ENCODE measurements around the gene BTBD9.

The BTBD9 gene

DNA sequence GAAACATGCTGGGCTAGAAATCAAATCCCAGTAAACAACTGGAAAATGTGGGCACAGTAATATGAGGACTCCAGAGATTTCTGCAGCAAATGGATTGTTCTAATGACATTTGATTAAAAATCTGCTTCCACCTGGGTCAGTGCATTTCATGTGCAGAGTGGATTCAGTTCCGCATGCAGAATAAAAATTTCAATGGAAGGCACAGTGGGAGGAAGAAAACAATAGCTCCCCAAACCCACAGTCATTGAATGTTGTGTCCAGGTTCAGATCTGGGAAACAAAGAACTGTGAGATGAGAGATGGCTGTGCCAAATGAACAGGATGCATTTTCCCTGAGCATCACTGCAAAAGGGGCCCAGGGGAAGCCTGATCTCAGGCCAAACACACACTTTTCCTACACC is 403.1 kb downstream of the BTBD9 start:
- no peak for DNase-seq (ENCODE audit: low read depth)

- DNase-seq (ENCODE audit: low read depth), result no peak
Measured at GRCh38 chr6:38234934-38235682, 404.6 kb downstream of the BTBD9 start.

- no peak for DNase-seq (ENCODE audit: low read depth)
Measured at GRCh38 chr6:38234141-38234540, 405.6 kb downstream of the BTBD9 start.

DNA sequence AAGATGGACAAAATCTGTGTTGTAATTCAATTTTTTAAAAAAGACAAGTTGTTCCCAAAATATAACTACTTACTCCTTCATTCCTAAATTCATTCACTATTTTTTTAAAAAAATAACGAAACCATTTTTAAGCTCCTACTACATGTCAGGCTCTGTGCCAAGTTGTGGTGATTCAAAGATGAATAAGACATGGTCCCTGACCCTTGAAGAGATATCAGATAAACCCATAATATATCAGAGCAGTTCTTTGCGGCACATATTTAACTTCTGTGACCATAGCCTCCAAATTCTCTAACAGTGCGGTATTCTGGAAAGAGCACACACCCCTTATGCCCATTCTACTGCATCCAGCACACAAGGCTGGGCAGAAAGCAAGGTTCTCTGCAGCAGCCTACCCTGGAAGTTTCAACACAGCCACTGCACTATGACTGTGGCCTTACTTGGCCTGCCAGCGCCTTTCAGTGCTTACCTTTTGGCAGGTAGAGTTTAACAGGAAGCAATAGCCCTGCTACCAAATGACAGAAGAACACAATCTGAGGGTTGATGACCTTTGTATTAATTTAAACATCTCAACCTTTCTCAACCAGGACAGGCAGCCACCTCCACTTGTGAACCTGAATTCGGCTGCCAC is 406.5 kb downstream of the BTBD9 start:
- no peak for DNase-seq (ENCODE audit: low read depth)

GRCh38 chr6:38225766-38226165 is 414.0 kb downstream of the BTBD9 start:
- no peak for DNase-seq (ENCODE audit: low read depth)

GRCh38 chr6:38221251-38221650 is 418.5 kb downstream of the BTBD9 start:
- no peak for DNase-seq (ENCODE audit: low read depth)

DNA sequence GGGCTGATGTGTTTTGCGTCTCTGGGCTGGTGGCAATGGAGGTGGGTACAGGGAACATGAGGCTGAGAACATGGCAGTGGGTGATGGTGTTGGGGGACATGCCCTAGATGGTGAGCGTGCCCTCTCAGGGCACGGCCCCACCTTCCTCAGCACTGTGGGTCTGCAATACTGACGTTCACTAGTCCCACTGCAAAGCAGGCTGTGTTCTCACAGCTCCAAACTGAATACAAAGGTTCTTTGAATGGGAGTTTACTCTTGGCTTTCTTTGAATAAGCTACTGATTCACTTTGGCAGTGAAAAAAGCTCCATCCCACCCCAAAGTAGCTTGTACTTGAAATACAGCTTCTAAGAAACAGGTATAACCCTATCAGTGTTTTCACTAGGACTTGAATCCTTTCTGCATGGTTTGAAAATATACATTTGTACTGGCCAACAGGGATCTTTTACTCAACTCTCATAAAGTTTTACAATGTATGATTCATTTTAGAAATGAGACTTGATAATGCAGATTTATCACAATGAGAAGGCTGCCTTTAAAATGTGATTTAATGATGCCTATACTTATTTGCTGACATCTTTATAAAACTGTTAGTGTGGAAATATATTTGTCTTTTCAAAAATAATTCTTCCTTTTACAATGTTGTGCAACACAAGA is 419.5 kb downstream of the BTBD9 start:
- no peak for DNase-seq (ENCODE audit: low read depth)

DNA sequence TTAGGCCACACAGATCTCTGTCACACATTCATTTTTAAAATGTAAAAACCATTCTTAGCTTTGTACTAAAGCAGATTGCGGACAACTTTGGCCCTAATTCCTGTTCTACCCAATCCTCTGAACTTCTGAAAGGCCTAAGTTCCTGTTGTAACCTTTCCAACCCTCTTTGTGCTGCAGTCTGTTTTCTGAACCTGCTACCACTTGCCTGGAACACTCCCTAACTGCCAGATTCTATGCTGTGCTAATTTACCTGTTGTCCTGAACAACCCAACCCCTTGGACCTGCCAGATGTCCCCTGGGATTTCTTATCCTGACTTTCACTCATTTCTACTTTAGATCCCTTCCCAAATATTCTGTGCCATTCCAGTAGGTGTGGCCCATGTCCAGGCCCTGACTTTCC is 421.5 kb downstream of the BTBD9 start:
- no peak for DNase-seq (ENCODE audit: low read depth)

- DNase-seq (ENCODE audit: low read depth), result no peak
Measured at GRCh38 chr6:38216451-38216850, 423.3 kb downstream of the BTBD9 start.

GRCh38 chr6:38215651-38216311 is 423.9 kb downstream of the BTBD9 start:
- no peak for DNase-seq (ENCODE audit: low read depth)

- no peak for DNase-seq (ENCODE audit: low read depth)
Measured at GRCh38 chr6:38215225-38215624, 424.5 kb downstream of the BTBD9 start.

GRCh38 chr6:38214159-38214558 is 425.6 kb downstream of the BTBD9 start:
- DNase-seq (ENCODE audit: low read depth), result no peak

DNA sequence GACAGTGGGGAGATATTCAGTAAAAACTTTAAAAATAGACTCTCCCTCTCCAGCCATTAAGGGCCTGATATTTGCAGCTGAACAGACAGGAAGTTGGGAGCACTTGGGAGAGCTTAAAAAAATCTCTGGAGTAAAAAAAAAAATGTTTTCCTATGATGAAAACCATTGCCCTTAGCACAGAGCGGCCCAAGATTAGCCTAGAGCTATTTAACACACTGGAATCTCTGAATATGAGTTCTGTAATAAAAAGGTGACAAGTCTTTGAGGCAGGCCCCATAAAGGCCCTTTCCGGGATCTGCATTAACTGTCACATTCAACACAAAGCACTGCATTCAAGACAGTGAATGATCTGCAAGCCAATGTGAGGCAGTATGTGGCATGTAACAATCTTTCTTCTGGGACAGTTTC is 426.5 kb downstream of the BTBD9 start:
- no peak for DNase-seq (ENCODE audit: low read depth)

DNA sequence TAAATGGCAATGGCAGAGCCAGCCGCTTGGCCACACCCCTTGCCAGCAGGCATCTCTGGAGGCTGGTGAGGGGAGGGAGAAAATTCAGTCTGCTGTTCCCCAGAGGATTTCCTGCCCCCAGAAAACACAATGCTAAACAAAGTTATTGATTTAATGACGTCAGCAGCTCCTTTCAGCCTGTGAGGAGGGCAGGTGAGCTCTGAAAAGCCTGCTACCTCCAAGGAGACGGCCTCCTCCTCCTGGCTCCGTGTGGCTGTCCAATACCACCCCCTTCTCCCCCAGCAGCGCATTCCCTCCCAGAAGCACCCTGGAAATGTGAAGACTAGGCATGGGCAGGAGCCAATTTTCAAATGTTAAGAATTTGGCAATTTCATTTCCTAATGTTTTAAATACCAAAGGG is 427.1 kb downstream of the BTBD9 start:
- no peak for DNase-seq (ENCODE audit: low read depth)

- no peak for DNase-seq (ENCODE audit: low read depth)
Measured at GRCh38 chr6:38212116-38212515, 427.6 kb downstream of the BTBD9 start.

DNA sequence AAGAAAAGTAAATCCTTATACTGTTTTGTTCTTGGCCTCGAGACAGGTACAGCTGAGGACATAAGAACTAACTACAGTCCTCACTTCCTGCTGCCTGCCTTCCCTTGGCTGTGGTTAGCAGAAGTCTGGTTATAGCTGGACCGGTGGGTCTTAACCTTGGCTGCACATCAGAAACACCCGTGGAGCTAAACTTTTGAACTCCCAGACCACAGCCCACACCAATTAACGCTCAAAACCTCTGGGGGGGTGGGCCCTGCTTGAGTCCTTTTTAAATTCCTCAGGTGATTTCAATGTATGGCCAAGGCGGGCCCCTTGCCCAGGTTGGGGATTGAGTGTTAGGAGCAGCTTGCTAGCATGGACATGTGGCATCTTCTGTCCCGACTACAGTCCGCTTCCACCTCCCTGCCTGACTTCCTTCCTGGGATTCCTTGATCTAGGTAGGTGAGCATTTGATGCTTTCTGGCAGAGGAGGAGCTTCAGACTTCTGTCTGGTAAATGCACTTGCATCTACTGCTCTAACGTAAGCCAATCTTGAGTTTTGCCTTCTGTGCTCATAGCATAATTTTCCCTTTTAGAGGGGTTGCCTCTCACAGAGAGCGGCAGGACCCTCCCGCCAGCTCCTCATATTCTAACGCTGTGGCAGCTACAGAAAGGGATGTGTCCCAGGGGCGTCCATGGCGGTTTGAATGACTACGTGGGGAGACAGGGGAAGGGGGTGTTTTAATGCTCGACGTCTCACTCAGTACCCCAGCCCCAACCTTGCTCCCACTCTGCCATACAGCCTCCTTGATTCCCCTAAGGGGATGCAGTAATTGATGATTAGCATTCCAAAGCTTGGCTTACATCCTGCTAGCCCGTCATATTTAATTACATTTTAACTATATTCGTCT is 430.1 kb downstream of the BTBD9 start:
- no peak for DNase-seq (ENCODE audit: low read depth)

DNA sequence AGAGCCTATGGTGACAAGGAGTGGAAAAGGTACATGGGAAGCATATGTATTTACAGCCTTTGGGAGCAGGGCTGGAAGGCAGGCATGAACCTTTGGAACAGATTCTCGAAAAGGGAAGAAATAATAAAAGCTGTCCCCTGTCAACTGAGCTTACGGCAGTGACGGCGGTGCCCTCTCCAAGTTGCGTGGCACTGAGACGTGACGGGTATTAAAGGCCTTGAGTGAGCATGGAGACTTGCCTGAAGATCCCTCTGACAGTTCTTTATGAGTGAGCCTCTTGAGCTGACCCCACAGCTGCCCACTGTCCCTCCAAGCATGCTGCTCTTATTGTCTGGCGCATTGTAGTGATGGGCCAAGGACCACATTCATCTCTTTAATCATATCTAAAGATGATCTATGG is 431.7 kb downstream of the BTBD9 start:
- DNase-seq (ENCODE audit: low read depth), result no peak

DNA sequence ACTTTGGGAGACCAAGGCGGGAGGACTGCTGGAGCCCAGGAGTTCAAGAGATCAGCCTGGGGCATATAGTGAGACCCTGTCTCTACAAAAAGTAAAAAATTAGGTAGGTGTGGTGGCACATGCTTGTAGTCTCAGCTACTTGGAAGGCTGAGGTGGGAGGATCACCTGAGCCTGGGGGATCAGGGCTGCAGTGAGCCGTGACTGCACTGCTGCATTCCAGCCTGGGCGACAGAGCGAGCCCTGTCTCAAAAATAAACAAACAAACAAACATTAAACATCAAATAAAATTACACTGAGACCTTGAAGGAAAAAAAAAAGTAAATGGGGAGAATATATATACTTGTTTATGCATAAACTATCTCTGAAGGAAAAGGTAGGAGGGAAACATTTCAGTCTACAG is 432.4 kb downstream of the BTBD9 start:
- no peak for DNase-seq (ENCODE audit: low read depth)

DNA sequence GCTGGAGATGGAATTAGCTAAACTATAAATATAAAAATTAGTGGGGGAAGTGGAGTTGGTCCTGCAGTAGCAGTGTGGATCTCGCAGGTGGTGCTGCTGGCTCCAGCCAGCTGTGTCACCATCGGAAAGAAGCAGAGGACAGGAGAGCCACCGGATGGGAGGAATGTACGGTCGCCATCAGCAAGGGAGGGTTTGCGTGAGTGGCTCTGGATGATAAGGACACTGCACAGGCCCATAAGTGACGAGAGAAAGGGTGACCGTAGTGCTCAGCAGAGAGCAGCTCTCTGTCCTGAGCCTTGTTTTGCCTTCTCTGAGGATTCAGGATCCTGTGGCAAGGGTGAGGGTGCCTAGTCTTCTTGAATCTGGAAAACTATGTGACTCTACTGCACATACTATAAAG is 441.5 kb downstream of the BTBD9 start:
- no peak for DNase-seq (ENCODE audit: low read depth)

DNA sequence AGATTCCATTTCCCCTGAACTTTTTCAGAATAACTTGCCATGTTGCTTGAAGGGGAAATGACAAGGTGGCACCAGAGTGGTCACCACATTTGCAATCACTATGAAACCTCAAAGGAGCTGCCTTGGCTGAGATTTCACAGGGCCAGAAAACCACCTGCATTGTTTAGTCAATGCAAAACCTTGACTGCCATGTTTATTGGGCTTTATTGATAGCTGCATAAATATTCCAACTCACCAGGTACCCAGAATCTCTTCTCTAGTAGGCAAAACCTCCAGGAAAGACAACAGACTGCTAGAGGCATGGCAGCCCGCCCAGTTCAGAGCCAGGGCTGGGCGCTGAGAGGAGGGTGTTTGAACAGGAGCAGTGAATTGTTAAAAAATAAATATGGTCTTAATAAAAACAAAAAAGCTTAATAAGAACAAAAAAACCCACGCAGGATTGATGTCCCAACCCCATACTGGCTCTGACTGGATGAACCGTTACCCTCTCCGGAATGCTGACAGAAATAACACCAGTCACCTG is 444.6 kb downstream of the BTBD9 start:
- DNase-seq (ENCODE audit: low read depth), result no peak

- no peak for DNase-seq (ENCODE audit: low read depth)
Measured at GRCh38 chr6:38194589-38194988, 445.1 kb downstream of the BTBD9 start.

- DNase-seq (ENCODE audit: low read depth), result no peak
Measured at GRCh38 chr6:38194282-38194572, 445.5 kb downstream of the BTBD9 start.
